NCI-H2227 (cell line): ENCODE results near the gene MIX23.

Source experiments
- DNase-seq: peaks from one replicate; lab custom pipeline; 2025; ENCODE audit not compliant: unreplicated experiment; lab: John Stamatoyannopoulos, UW

The MIX23 gene

DNA sequence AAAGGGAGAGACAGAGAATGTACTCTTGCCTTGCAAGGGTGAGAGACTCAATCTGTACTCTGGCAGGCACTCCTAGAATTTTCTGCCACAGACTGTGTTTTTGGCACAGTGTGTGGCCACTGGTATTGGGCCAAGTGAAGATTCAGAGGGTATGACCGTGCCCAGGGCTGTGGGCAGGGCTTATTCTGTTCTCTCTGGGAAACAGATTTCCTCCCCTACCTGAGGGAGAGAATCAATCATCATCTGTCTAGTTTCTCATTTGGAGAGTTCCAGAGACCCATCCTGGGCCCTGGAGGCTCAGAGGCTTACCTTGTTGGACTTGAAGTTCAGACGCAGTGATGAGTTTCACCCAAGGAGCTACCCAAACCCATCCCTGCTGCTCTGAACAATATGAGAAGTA lies 29.8 kb downstream of the MIX23 start:
- no peak for DNase-seq

DNA sequence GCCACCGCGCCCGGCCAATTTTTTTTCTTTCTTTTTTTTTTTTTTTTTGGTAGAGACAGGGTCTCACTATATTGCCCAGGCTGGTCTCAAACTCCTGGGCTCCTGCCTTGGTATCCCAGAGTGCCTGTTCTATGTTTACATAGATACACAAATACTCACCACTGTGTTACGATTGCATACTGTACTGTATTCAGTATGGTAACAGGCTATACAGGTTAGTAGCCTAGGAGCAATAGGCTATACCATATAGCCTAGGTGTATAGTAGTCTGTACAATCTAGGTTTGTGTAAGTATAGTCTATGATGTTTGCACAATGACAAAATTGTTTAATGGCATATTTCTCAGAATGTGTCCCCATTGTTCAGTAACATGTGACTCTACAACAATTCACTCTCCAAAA lies 31.4 kb downstream of the MIX23 start:
- DNase-seq = no peak

DNA sequence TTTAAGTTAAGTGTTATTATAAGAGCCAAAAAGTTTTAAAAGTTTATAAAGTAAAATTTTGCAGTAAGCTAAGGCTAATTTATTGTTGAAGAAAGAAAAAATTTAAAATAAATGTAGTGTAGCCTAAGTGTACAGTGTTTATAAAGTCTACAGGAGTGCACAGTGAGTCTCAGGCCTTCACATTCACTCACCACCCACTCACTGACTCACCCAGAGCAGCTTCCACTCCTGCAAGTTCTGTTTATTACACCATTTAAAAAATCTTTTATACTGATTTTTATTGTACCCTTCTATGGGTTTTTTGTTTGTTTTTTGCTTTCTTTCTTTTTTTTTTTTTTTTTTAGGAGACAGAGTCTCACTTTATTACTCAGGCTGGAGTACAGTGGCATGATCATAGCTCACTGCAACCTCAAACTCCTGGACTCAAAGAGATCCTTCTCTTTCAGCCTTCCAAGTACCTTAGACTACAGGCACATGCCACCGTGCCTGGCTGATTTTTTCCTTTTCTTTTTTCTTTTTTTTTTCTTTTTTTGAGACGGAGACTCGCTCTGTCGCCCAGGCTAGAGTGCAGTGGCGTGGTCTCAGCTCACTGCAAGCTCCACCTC lies 32.1 kb downstream of the MIX23 start:
- DNase-seq = no peak

- no peak for DNase-seq
Observed at GRCh38 chr3:122349171-122349570, 33.9 kb downstream of the MIX23 start.

GRCh38 chr3:122343654-122344053 lies 39.4 kb downstream of the MIX23 start:
- no peak for DNase-seq

GRCh38 chr3:122342803-122343202 lies 40.2 kb downstream of the MIX23 start:
- no peak for DNase-seq

DNA sequence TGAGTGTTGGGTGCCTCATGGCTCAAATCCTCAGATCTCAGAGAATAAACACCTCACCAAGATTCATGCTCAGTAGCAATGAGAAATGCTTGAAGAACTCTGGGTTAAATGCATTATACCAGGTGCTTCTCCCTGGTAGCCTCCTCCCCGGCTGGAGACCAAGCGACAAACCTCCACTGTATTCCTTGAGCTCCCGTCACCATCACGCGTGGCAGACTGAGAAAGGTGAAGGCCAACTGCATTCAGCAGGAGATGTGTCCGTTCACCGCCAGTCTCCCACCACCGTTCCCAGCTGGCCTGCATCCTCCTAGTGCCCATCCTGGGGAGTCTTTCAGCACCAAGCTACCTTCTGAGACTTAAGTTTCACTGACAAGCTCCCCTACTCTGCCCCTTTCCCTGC lies 50.5 kb downstream of the MIX23 start:
- no peak for DNase-seq

- DNase-seq = no peak
Observed at GRCh38 chr3:122331886-122332285, 51.1 kb downstream of the MIX23 start.

DNA sequence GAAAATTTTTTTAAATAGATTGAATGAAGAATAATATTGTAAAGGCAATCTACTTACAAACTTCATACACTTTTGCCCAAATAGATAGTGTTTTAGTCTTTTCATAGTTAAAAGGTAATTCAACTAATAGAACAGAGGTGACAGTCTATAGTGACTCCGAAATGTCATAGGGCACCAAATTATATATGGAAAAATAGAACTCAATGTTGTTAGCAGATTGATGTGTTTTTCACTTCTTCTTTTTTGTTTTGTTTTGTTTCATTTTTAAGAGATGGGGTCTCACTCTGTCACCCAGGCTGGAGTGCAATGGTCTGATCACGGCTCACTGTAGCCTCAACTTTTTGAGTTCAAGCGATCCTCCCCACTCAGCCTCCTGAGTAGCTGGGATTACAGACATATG lies 57.3 kb downstream of the MIX23 start:
- DNase-seq = no peak

DNA sequence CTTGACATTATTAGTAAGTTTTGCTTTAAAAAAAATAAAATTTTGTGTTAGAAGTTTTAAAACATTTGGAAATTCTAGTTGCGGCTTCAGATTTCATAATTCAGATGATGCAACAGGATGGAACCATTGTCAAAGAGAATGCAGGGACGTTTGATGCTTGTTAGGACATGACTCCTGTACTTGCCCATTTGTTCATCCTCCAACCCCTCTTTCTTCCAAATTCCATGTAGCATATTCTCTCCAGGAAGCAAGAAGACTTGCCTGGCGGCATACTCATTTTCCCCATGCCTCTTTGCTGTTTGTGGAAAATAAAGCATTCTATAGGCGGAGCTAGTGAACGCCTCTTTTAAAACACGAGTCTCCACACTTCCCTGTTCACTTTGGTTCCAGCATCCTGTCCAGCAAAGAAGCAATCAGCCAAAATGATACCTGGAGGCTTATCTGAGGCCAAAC lies 58.1 kb downstream of the MIX23 start, which contains the start of gene CSTA:
TSS of gene CSTA (plus strand) at position 378 of the 453 bp plus-strand sequence. CDS start at position 423, 45 bp downstream.
- no peak for DNase-seq

GRCh38 chr3:122322095-122323075 lies 60.6 kb downstream of the MIX23 start:
- DNase-seq = no peak

GRCh38 chr3:122318620-122319019 lies 64.4 kb downstream of the MIX23 start:
- DNase-seq = no peak

DNA sequence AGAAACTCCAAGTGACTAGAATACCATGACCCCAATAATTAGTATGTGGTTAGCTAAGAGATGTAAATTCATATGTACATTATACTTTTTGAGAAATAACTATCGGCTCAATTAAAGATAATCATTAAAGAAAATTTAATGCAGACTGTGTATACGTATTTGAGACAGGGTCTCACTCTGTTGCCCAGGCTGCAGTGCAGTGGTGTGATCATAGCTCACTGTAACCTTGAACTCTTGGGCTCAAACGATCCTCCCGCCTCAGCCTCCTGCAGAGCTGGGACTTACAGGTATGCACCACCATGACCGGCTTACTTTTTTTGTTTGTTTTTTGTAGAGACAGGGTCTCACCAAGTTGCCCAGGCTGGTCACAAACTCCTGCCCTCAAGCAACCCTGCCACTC lies 66.7 kb downstream of the MIX23 start:
- no peak for DNase-seq

- DNase-seq = no peak
Observed at GRCh38 chr3:122315619-122316018, 67.4 kb downstream of the MIX23 start.

DNA sequence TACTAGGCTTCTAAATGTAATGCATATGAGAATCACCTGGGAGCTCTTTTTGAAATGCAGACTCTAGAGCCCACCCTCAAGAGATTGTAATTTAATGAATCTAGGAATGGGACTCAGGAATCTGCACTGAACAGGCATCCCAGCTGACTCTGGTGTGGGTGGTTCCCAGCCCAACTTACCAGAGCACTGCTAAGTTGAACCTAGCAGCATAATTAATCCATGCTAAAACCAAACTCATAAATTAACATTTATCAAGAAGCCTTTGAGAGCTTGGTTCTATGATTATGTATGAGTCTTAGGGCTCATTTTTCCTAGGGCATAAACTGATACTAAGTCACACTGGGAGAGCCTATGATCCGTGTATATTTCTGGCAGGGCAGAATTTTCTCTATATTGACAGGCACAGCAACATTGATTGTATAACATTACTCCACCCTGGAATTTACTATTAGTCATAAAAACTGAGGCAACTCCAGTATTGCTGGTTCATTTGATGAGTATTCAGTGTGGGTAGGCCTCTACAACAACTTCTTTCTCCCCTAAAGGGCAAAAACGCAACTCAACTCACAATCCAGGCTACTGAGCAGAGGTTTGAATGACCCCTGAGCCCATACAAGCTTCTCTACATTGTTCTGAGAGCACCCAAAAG lies 68.7 kb downstream of the MIX23 start:
- DNase-seq = no peak

GRCh38 chr3:122313281-122313680 lies 69.8 kb downstream of the MIX23 start:
- no peak for DNase-seq

- DNase-seq = no peak
Observed at GRCh38 chr3:122312826-122313225, 70.2 kb downstream of the MIX23 start.

DNA sequence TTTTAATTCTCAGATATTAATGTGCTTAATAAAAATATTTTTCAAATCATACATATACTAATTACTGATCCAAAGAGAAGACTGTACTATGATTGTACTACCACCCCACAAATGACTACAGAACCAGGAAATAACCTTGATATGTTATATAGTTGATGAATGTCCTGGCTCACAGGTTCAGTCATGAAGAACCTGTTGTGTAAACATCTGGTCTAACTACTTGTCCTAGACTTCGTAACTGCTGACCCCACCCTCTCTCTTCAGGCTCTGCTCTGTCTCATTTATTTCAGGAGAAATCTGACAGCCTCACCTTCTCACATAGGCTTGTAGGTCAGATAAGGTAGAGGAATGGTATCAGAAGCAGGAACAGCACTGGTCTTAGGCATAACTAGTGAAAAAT lies 72.7 kb downstream of the MIX23 start:
- DNase-seq = no peak
